Measurements from ENCODE around the gene THSD8.

The THSD8 gene

DNA sequence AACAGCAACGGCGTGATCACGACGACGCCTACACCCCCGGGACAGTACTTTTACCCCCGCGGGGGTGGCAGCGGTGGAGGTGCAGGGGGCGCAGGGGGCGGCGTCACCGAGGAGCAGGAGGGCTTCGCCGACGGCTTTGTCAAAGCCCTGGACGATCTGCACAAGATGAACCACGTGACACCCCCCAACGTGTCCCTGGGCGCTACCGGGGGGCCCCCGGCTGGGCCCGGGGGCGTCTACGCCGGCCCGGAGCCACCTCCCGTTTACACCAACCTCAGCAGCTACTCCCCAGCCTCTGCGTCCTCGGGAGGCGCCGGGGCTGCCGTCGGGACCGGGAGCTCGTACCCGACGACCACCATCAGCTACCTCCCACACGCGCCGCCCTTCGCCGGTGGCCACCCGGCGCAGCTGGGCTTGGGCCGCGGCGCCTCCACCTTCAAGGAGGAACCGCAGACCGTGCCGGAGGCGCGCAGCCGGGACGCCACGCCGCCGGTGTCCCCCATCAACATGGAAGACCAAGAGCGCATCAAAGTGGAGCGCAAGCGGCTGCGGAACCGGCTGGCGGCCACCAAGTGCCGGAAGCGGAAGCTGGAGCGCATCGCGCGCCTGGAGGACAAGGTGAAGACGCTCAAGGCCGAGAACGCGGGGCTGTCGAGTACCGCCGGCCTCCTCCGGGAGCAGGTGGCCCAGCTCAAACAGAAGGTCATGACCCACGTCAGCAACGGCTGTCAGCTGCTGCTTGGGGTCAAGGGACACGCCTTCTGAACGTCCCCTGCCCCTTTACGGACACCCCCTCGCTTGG, 9.6 kb upstream of the THSD8 start (continued):
- no peak for TF ChIP-seq MZF1 (tag by site-specific recombination; IDR thresholded peaks at IDR 0.05; ENCODE audit: borderline replicate concordance)
- no peak for TF ChIP-seq WT1 (tag by site-specific recombination; IDR thresholded peaks at IDR 0.05)
- TF ChIP-seq ZBTB11 (tag by site-specific recombination; conservative IDR thresholded peaks at IDR 0.05; ENCODE audit: low read depth) = peak; percentile 94
- TF ChIP-seq, protein P1, sequence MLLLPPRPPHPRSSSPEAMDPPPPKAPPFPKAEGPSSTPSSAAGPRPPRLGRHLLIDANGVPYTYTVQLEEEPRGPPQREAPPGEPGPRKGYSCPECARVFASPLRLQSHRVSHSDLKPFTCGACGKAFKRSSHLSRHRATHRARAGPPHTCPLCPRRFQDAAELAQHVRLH (tag by site-specific recombination; IDR thresholded peaks at IDR 0.05) = 0 out of 2 replicates have a peak, but pooled peaks have one; percentile 8
- TF ChIP-seq ZNF791 (tag by site-specific recombination; IDR thresholded peaks at IDR 0.05) = no peak
- peak; percentile 97 for TF ChIP-seq ZNF645 (tag by site-specific recombination; IDR thresholded peaks at IDR 0.05)
- TF ChIP-seq REST (tag by site-specific recombination; IDR thresholded peaks at IDR 0.05) = no peak
- peak; percentile 78 for TF ChIP-seq ZBTB17 (tag by site-specific recombination; IDR thresholded peaks at IDR 0.05)
- TF ChIP-seq ZNF324 (tag by site-specific recombination; IDR thresholded peaks at IDR 0.05) = no peak
- no peak for TF ChIP-seq ZNF302 (tag by site-specific recombination; IDR thresholded peaks at IDR 0.05; ENCODE audit: low read depth)
- peak; percentile 89 for TF ChIP-seq ZNF394 (tag by site-specific recombination; IDR thresholded peaks at IDR 0.05; ENCODE audit: borderline replicate concordance)
- TF ChIP-seq ZBTB10 (tag by site-specific recombination; IDR thresholded peaks at IDR 0.05) = peak; percentile 42
- TF ChIP-seq HOXA7 (CRISPR knock-in tag; IDR thresholded peaks at IDR 0.05; ENCODE audit: borderline replicate concordance) = no peak
- TF ChIP-seq ZNF114 (tag by site-specific recombination; IDR thresholded peaks at IDR 0.05) = no peak
- TF ChIP-seq ZNF416 (tag by site-specific recombination; IDR thresholded peaks at IDR 0.05) = no peak
- 0 out of 2 replicates have a peak, but pooled peaks have one; percentile 42 for TF ChIP-seq ZNF391 (tag by site-specific recombination; IDR thresholded peaks at IDR 0.05; ENCODE audit: borderline replicate concordance, low read depth)
- TF ChIP-seq ZBTB48 (tag by site-specific recombination; IDR thresholded peaks at IDR 0.05) = 0 out of 2 replicates have a peak, but pooled peaks have one; percentile 21
- peak; percentile 68 for TF ChIP-seq ZBTB7A (tag by site-specific recombination; IDR thresholded peaks at IDR 0.05; ENCODE audit: low read depth)
- TF ChIP-seq SP7 (tag by site-specific recombination; IDR thresholded peaks at IDR 0.05) = peak; percentile 34; the same call in 1 of the 2 replicates
- TF ChIP-seq, protein P2, sequence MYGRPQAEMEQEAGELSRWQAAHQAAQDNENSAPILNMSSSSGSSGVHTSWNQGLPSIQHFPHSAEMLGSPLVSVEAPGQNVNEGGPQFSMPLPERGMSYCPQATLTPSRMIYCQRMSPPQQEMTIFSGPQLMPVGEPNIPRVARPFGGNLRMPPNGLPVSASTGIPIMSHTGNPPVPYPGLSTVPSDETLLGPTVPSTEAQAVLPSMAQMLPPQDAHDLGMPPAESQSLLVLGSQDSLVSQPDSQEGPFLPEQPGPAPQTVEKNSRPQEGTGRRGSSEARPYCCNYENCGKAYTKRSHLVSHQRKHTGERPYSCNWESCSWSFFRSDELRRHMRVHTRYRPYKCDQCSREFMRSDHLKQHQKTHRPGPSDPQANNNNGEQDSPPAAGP (tag by site-specific recombination; IDR thresholded peaks at IDR 0.05) = 0 out of 2 replicates have a peak, but pooled peaks have one; percentile 42
- no peak for TF ChIP-seq ZNF37A (tag by site-specific recombination; IDR thresholded peaks at IDR 0.05)
- TF ChIP-seq ZFP37 (tag by site-specific recombination; IDR thresholded peaks at IDR 0.05) = 0 out of 2 replicates have a peak, but pooled peaks have one; percentile 51
- peak; percentile 63; the same call in 1 of the 2 replicates for TF ChIP-seq ZBTB6 (tag by site-specific recombination; IDR thresholded peaks at IDR 0.05)
- peak; percentile 76 for TF ChIP-seq OSR2 (tag by site-specific recombination; IDR thresholded peaks at IDR 0.05)
- TF ChIP-seq ZNF19 (tag by site-specific recombination; IDR thresholded peaks at IDR 0.05; ENCODE audit: low read depth) = no peak
